Activated T-cell treated with anti-CD3 and anti-CD28 coated beads for 1 hour (primary cell): ENCODE data around the gene RNPC3.
"Not testable (repeated sequence)": the region's sequence is repeated elsewhere in the genome, so short reads cannot be mapped to it uniquely, and the experiment has no call there.

Source experiments
- DNase-seq: peaks from one replicate; pipeline ENCODE4 v3.0.0-alpha.2; 2020; ENCODE audit warnings: low read depth

Gene RNPC3

DNA sequence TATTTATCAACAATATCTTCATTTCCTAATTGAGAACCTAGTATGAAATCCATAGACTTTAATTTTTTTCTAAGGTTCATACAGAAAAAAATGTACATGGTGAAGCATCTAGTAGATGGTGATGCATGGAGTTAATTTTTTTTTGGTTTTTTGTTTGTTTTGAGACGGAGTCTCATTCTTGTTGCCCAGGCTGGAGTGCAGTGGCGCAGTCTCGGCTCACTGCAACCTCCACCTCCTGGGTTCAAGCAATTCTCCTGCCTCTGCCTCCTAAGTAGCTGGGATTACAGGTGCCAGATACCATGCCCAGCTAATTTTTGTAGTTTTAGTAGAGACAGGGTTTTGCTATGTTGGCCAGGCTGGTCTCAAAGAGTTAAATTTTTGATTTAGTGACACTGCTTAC is 35.6 kb downstream of the RNPC3 start:
- DNase-seq: not testable (repeated sequence)

- no peak for DNase-seq
Observed at GRCh38 chr1:103561643-103562395, 36.3 kb downstream of the RNPC3 start.

DNA sequence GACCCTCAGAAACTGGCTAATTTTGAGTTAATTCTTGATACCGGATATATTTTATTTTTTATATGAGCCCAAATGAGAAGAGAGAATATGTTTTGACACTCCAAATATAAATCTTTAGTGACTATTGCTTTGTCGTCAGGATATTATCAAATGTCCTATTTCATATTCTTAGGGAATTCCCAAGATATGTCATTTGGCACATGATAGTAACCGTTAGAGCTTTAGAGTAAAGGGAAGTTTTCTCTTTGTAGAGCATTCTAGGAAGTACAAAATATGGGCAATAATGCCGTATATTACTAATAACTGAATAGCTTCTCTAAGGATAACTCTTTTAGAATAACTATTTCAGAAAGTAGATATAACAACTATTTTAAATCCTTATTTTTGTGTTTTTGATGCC is 37.6 kb downstream of the RNPC3 start:
- DNase-seq: no peak

DNA sequence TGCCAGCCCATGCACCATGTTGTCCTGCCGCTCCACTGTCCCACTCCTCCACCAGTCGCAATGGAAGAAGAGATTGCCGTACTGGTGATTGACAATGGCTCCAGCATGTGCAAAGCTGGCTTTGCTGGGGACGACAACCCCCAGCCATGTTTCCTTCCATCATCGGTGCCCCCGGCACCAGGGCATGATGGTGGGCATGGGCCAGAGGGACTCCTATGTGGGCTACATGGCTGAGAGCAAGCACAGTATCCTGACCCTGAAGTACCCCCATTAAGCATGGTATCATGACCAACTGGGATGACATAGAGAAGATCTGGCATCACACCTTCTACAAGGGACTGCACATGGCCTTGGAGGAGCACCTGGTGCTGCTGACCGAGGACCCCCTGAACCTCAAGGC is 44.0 kb downstream of the RNPC3 start:
- DNase-seq: no peak

- DNase-seq: not testable (repeated sequence)
Observed at GRCh38 chr1:103571289-103571688, 45.8 kb downstream of the RNPC3 start, which contains the start of gene AMY2B. Gene AMY2B, plus strand, starts transcription at chr1:103571589. Its CDS starts 14 bp downstream, at chr1:103571603.

- DNase-seq: no peak
Observed at GRCh38 chr1:103576065-103576464, 50.6 kb downstream of the RNPC3 start.

GRCh38 chr1:103576784-103577183 is 51.3 kb downstream of the RNPC3 start:
- DNase-seq: not testable (repeated sequence)

- DNase-seq: no peak
Observed at GRCh38 chr1:103582464-103582863, 57.0 kb downstream of the RNPC3 start.

- no peak for DNase-seq
Observed at GRCh38 chr1:103583887-103584286, 58.4 kb downstream of the RNPC3 start.

- no peak for DNase-seq
Observed at GRCh38 chr1:103584537-103584936, 59.0 kb downstream of the RNPC3 start.

- DNase-seq: not testable (repeated sequence)
Observed at GRCh38 chr1:103602740-103603139, 77.2 kb downstream of the RNPC3 start.
